Activated CD4-positive, alpha-beta T cell treated with anti-CD3 and anti-CD28 coated beads, Interleukin-2, amount 10 ng/mL, durations not matched to agents 24 days and 14 days (primary cell): ENCODE measurements around the gene TCL1B. TPM values are rescaled to one million over a fixed set of nuclear protein-coding genes. Genes with fewer than 3 reads are reported as not detected.
"Not testable (repeated sequence)": the region's sequence is repeated elsewhere in the genome, so short reads cannot be mapped to it uniquely, and the experiment has no call there.

Experiments used
- DNase-seq: peaks from one replicate; pipeline ENCODE4 v3.0.0; 2022
- H3K27ac Mint-ChIP-seq: one replicate; pipeline ENCODE4 v1.8.0; 2022; ENCODE audit warnings: mild to moderate bottlenecking, mixed read lengths
- H3K27me3 Mint-ChIP-seq: one replicate; pipeline ENCODE4 v1.8.0; 2022; ENCODE audit warnings: mixed read lengths
- H3K36me3 Mint-ChIP-seq: one replicate; pipeline ENCODE4 v1.8.0; 2022; ENCODE audit warnings: low read depth, mild to moderate bottlenecking, mixed read lengths
- H3K4me1 Mint-ChIP-seq: one replicate; pipeline ENCODE4 v1.8.0; 2021; ENCODE audit warnings: mixed read lengths
- H3K4me3 Mint-ChIP-seq: one replicate; pipeline ENCODE4 v1.8.0; 2022; ENCODE audit warnings: mild to moderate bottlenecking, moderate library complexity, mixed read lengths
- H3K9me3 Mint-ChIP-seq: one replicate; pipeline ENCODE4 v1.8.0; 2021; ENCODE audit warnings: mixed read lengths
- intact Hi-C: fragments of 100-400 bp; cut with micrococcal nuclease; formaldehyde crosslinking; loops from one replicate; pipeline ENCODE4 v1.15.1; 2023
- total RNA-seq: library from RNA; stranded (reverse); gene quantifications from 2 replicates; pipeline ENCODE4 v1.2.3, GENCODE V29; 2022

Gene TCL1B
- total RNA-seq, 1 donor from 2014 or later: not detected

- H3K27me3 Mint-ChIP-seq, DNase-seq, intact Hi-C loops, H3K9me3 Mint-ChIP-seq, H3K4me1 Mint-ChIP-seq, H3K4me3 Mint-ChIP-seq, H3K27ac Mint-ChIP-seq, H3K36me3 Mint-ChIP-seq: not testable (repeated sequence)
Observed at GRCh38 chr14:95729402-95730028, 43.3 kb downstream of the TCL1B start.

GRCh38 chr14:95730126-95730525 lies 43.9 kb downstream of the TCL1B start:
- H3K27me3 Mint-ChIP-seq: peaks cover 9% of the 10 kb centered on the region
- H3K9me3 Mint-ChIP-seq: no peaks in the 10 kb centered on the region
- intact Hi-C loops: no loop called here
- H3K4me3 Mint-ChIP-seq: no peak overlapping the region
- H3K27ac Mint-ChIP-seq: no peak overlapping the region
- DNase-seq: no peak
- no peaks in the 10 kb centered on the region for H3K36me3 Mint-ChIP-seq
- H3K4me1 Mint-ChIP-seq: no peaks in the 10 kb centered on the region

- Mint-ChIP-seq H3K36me3 (no peaks in the 10 kb centered on the region), H3K27ac (no peak overlapping the region), H3K9me3 (no peaks in the 10 kb centered on the region), H3K27me3 (peaks cover 7% of the 10 kb centered on the region), H3K4me3 (no peak overlapping the region), H3K4me1 (no peaks in the 10 kb centered on the region)
- DNase-seq: no peak
- intact Hi-C loops: no loop called here
Observed at GRCh38 chr14:95733212-95733611, 47.0 kb downstream of the TCL1B start.

- DNase-seq: no peak
- Mint-ChIP-seq H3K27ac (no peak overlapping the region), H3K4me1 (peaks cover 4% of the 10 kb centered on the region), H3K9me3 (peaks cover 5% of the 10 kb centered on the region), H3K4me3 (no peak overlapping the region), H3K36me3 (no peaks in the 10 kb centered on the region), H3K27me3 (no peaks in the 10 kb centered on the region)
- intact Hi-C loops: no loop called here
Observed at GRCh38 chr14:95739356-95739755, 53.1 kb downstream of the TCL1B start.

GRCh38 chr14:95741038-95741490 lies 54.8 kb downstream of the TCL1B start:
- no peaks in the 10 kb centered on the region for H3K27me3 Mint-ChIP-seq
- H3K4me1 Mint-ChIP-seq: peaks cover 4% of the 10 kb centered on the region
- intact Hi-C loops: no loop called here
- no peaks in the 10 kb centered on the region for H3K36me3 Mint-ChIP-seq
- peaks cover 5% of the 10 kb centered on the region for H3K9me3 Mint-ChIP-seq
- H3K4me3 Mint-ChIP-seq: no peak overlapping the region
- no peak overlapping the region for H3K27ac Mint-ChIP-seq
- DNase-seq: no peak

GRCh38 chr14:95741781-95742180 lies 55.6 kb downstream of the TCL1B start:
- Mint-ChIP-seq H3K4me3 (no peak overlapping the region), H3K4me1 (peaks cover 4% of the 10 kb centered on the region), H3K27me3 (no peaks in the 10 kb centered on the region), H3K9me3 (peaks cover 5% of the 10 kb centered on the region), H3K36me3 (no peaks in the 10 kb centered on the region), H3K27ac (no peak overlapping the region)
- intact Hi-C loops: no loop called here
- DNase-seq: no peak

Other genes starting within 250 kb of the TCL1B start
- 45.2 and 46.3 TPM in 2 replicates for gene SYNE3, start 169.8 kb upstream of the TCL1B start, total RNA-seq
- 43.7 and 45.6 TPM in 2 replicates for gene GLRX5, start 151.4 kb upstream of the TCL1B start, total RNA-seq
- gene TCL1A, start 27.7 kb downstream of the TCL1B start, total RNA-seq: not detected in 2 replicates
- not detected in 2 replicates for gene TUNAR, start 190.4 kb downstream of the TCL1B start, total RNA-seq